GM18907 (cell line): Measurements from ENCODE around the gene SYT7.

ENCODE experiments used
- ATAC-seq: cut with Tn5 transposase; IDR thresholded peaks from one replicate; pipeline ENCODE4 v1.9.1; 2021; ENCODE audit warnings: mild to moderate bottlenecking, moderate library complexity; ENCODE audit not compliant: unreplicated experiment

SYT7 gene

GRCh38 chr11:61503135-61503770 lies 77.6 kb downstream of the SYT7 start:
- no peak for ATAC-seq

- no peak for ATAC-seq
Observed at GRCh38 chr11:61502522-61502921, 78.4 kb downstream of the SYT7 start.

- ATAC-seq, result no peak
Observed at GRCh38 chr11:61499816-61500491, 80.9 kb downstream of the SYT7 start.

GRCh38 chr11:61498767-61499341 lies 82.0 kb downstream of the SYT7 start:
- ATAC-seq, result no peak

GRCh38 chr11:61497876-61498275 lies 83.0 kb downstream of the SYT7 start:
- no peak for ATAC-seq

GRCh38 chr11:61497473-61497872 lies 83.4 kb downstream of the SYT7 start:
- no peak for ATAC-seq

- ATAC-seq, result no peak
Observed at GRCh38 chr11:61496602-61497400, 84.1 kb downstream of the SYT7 start.

- no peak for ATAC-seq
Observed at GRCh38 chr11:61495801-61496601, 84.9 kb downstream of the SYT7 start.

GRCh38 chr11:61494381-61494961 lies 86.4 kb downstream of the SYT7 start:
- no peak for ATAC-seq

GRCh38 chr11:61491736-61492395 lies 89.0 kb downstream of the SYT7 start:
- ATAC-seq, result no peak

GRCh38 chr11:61489833-61490721 lies 90.8 kb downstream of the SYT7 start:
- no peak for ATAC-seq

- no peak for ATAC-seq
Observed at GRCh38 chr11:61488651-61489291, 92.1 kb downstream of the SYT7 start.

- no peak for ATAC-seq
Observed at GRCh38 chr11:61487342-61488025, 93.4 kb downstream of the SYT7 start.

- no peak for ATAC-seq
Observed at GRCh38 chr11:61486779-61487178, 94.1 kb downstream of the SYT7 start.

- ATAC-seq, result no peak
Observed at GRCh38 chr11:61486011-61486620, 94.8 kb downstream of the SYT7 start.

- ATAC-seq, result no peak
Observed at GRCh38 chr11:61485080-61485479, 95.8 kb downstream of the SYT7 start.

GRCh38 chr11:61484541-61484940 lies 96.3 kb downstream of the SYT7 start:
- ATAC-seq, result no peak
